Spinal cord (tissue), 10 donors: Measurements from ENCODE around the gene MZB1. TPM values are rescaled to one million over a fixed set of nuclear protein-coding genes. Genes with fewer than 3 reads are reported as not detected.
"Not testable (repeated sequence)": the region's sequence is repeated elsewhere in the genome, so short reads cannot be mapped to it uniquely, and the experiment has no call there.

ENCODE experiments used
- DNase-seq, 6 donors: peaks; one replicate each; pipeline versions ENCODE4 v3.0.0 to v3.0.0-alpha.2; 2013 to 2015; ENCODE audit warnings: low spot score in 6 of 6, low read depth in 4 of 6
- H3K27ac ChIP-seq: one replicate; pipeline ENCODE4 v1.5.1; 2013; ENCODE audit warnings: low read depth, low read length, control low read depth
- H3K27me3 ChIP-seq: one replicate; pipeline ENCODE4 v1.6.1; 2013; ENCODE audit warnings: low read length; ENCODE audit not compliant: control insufficient read depth, insufficient read depth
- H3K36me3 ChIP-seq: one replicate; pipeline ENCODE4 v1.6.1; 2013; ENCODE audit warnings: low read length; ENCODE audit not compliant: control insufficient read depth, insufficient read depth
- H3K4me1 ChIP-seq: one replicate; pipeline ENCODE4 v1.6.1; 2013; ENCODE audit warnings: low read length; ENCODE audit not compliant: control insufficient read depth, insufficient read depth
- H3K4me3 ChIP-seq: one replicate; pipeline ENCODE4 v1.5.1; 2013; ENCODE audit warnings: low read depth, low read length, control low read depth
- H3K9me3 ChIP-seq: one replicate; pipeline ENCODE4 v1.6.1; 2013; ENCODE audit warnings: low read length; ENCODE audit not compliant: control insufficient read depth, insufficient read depth
- WGBS: methylation state at CpG from one replicate; pipeline ENCODE4 v1.1.5; 2013; ENCODE audit warnings: missing lambda C conversion rate; ENCODE audit not compliant: insufficient coverage; 5-methylcytosine and 5-hydroxymethylcytosine counted together
- polyA plus RNA-seq, 2 donors: library from polyadenylated mRNA; unstranded; fragments of 120-200 nt; gene quantifications; one replicate each; pipeline ENCODE4 v1.2.1, GENCODE V29; 2013; ENCODE audit not compliant: insufficient read length in 2 of 2
- total RNA-seq, 2 donors: library from RNA; depleted of rRNA in 1 of 2; stranded (reverse); fragments of 120-200 nt in 1 of 2; fragments of >200 nt in 1 of 2; gene quantifications; one replicate each; pipeline versions ENCODE4 v1.2.3 to v1.2.4, GENCODE V29; 2013 to 2014
- donor health status: healthy.

The MZB1 gene
- total and polyA plus RNA-seq, 4 donors, result 0.17 to 0.60 (median 0.46) TPM

- Histone ChIP-seq H3K27ac (no peak overlapping the region), H3K4me3 (no peak overlapping the region), H3K9me3 (no peaks in the 10 kb centered on the region), H3K36me3 (peaks cover 38% of the 10 kb centered on the region), H3K27me3 (no peaks in the 10 kb centered on the region), H3K4me1 (no peaks in the 10 kb centered on the region)
- WGBS, result 100% methylated on average over 1 of the region's 2 CpGs
- no peak for DNase-seq
Observed at GRCh38 chr5:139363937-139364336, 25.8 kb downstream of the MZB1 start.

DNA sequence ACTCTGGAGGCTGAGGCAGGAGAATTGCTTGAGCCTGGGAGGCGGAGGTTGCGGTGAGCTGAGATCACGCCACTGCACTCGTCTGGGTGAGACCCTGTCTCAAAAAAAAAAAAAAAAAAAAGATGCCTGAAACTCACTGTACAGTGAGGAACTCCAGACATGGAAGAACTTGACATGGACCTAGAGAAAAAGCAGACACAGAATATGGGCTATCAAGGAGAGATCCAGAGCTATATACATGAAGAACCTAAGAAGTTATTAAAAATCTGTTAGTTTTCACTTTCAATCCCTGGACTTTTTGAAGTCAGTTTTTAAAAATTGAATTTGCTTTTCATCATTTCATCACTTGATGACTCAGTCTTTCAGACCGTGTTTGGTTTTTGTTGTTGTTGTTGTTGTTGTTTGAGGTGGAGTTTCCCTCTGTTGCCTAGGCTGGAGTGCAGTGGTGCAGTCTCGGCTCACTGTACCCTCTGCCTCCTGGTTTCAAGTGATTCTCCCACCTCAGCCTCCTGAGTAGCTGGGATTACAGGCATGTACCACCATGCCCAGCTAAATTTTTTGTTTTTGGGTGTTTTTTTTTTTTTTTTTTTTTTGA is 27.8 kb downstream of the MZB1 start:
- H3K9me3 ChIP-seq, result no peaks in the 10 kb centered on the region
- H3K27ac ChIP-seq, result no peak overlapping the region
- H3K4me3 ChIP-seq, result no peak overlapping the region
- no CpG with 5 or more reads among the region's 6 CpGs for WGBS
- no peak for DNase-seq
- H3K27me3 ChIP-seq, result no peaks in the 10 kb centered on the region
- no peaks in the 10 kb centered on the region for H3K4me1 ChIP-seq
- H3K36me3 ChIP-seq, result peaks cover 33% of the 10 kb centered on the region

- Histone ChIP-seq H3K27ac (no peak overlapping the region), H3K4me1 (no peaks in the 10 kb centered on the region), H3K4me3 (no peak overlapping the region), H3K36me3 (peaks cover 22% of the 10 kb centered on the region), H3K27me3 (no peaks in the 10 kb centered on the region), H3K9me3 (no peaks in the 10 kb centered on the region)
- DNase-seq, result no peak
- WGBS, result 100% methylated on average over 3 of the region's 4 CpGs
Observed at GRCh38 chr5:139360384-139360783, 29.3 kb downstream of the MZB1 start.

DNA sequence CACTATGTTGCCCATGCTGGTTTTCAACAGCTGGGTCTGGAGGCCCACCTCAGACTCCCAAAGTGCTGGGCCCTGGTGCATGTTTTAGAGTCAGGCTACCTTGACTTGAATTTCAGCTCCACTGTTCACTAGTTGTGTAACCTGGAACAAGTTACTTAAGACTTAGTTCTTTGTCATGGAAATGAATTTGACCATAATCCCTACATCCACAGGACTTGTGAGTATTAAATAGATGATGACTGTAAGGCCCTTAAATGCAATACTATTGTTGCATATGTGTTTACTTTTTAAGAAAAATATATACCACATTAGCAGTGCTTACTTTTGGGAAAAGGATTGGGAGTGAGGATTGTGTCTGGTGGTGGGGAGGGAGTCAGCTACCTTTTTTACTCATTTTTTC is 31.6 kb downstream of the MZB1 start:
- no peaks in the 10 kb centered on the region for H3K4me1 ChIP-seq
- no peak for DNase-seq
- no peaks in the 10 kb centered on the region for H3K9me3 ChIP-seq
- no peak overlapping the region for H3K27ac ChIP-seq
- H3K4me3 ChIP-seq, result no peak overlapping the region
- no peaks in the 10 kb centered on the region for H3K27me3 ChIP-seq
- peaks cover 15% of the 10 kb centered on the region for H3K36me3 ChIP-seq

GRCh38 chr5:139355900-139356299 is 33.8 kb downstream of the MZB1 start:
- H3K27me3 ChIP-seq, H3K27ac ChIP-seq, DNase-seq, H3K4me3 ChIP-seq, H3K9me3 ChIP-seq, H3K4me1 ChIP-seq: not testable (repeated sequence)
- 94% methylated on average over 7 of the region's 8 CpGs for WGBS
- H3K36me3 ChIP-seq, result peaks cover 15% of the 10 kb centered on the region

DNA sequence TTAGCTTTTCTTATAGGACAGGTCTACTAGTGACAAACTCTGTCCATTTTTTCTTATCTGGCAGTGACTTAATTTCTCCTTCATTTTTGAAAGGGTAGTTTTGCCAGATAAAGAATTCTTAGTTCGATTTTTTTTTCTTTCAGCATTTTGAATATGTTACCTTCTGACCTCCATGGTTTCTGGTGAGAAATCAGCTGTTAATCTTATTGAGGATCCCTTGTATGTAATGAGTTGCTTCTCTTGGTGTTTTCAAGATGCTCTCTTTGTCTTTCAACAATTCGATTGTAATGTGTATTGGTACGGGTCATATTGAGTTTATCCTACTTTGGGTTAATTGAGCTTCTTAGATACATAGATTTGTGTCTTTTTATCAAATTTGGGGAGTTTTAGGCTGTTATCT is 35.5 kb downstream of the MZB1 start:
- Histone ChIP-seq H3K27ac (no peak overlapping the region), H3K4me1 (no peaks in the 10 kb centered on the region), H3K27me3 (no peaks in the 10 kb centered on the region), H3K9me3 (no peaks in the 10 kb centered on the region), H3K36me3 (peaks cover 10% of the 10 kb centered on the region), H3K4me3 (no peak overlapping the region)
- no CpG with 5 or more reads among the region's 3 CpGs for WGBS
- no peak for DNase-seq

DNA sequence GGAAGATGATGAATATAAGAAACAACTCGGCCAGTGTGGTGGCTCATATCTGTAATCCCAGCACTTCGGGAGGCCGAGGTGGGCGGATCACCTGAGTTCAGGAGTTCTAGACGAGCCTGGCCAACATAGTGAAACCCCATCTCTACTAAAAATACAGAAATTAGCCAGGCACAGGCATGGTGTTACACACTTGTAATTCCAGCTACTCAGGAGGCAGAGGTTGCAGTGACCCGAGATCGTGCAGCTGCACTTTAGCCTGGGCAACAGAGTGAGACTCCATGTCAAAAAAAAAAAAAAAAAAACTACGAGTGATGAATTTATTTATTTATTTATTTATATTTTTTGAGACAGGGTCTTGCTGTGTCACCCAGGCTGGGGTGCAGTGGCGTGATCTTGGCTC is 41.9 kb downstream of the MZB1 start:
- not testable (repeated sequence) for H3K9me3 ChIP-seq, H3K27ac ChIP-seq, H3K4me1 ChIP-seq, DNase-seq, H3K27me3 ChIP-seq, H3K4me3 ChIP-seq
- peaks cover 13% of the 10 kb centered on the region for H3K36me3 ChIP-seq
- WGBS, result 93% methylated on average over 4 of the region's 9 CpGs

- 95% methylated on average over 5 of the region's 8 CpGs for WGBS
- not testable (repeated sequence) for H3K27me3 ChIP-seq, H3K27ac ChIP-seq, H3K4me3 ChIP-seq, H3K9me3 ChIP-seq, DNase-seq, H3K4me1 ChIP-seq
- peaks cover 13% of the 10 kb centered on the region for H3K36me3 ChIP-seq
Observed at GRCh38 chr5:139345442-139345841, 44.3 kb downstream of the MZB1 start.

DNA sequence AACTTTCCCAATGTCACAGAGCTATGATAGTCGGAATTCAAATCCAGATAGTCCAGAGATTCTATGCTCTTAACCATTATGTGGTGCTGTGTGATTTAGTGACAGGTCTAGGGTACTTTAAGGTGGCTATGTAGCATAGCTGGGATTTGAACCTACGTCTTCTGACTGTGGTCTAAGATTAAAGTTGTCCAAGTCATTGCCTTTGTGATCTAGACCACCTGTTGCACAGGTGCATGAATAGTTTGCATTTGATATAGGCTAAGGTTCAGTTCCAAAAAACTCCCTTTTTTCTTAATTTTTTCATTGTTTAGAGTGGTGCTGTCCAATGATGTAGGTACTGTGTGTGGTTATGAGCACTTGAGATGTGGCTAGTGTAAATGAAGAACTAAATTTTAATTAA is 45.5 kb downstream of the MZB1 start:
- Histone ChIP-seq H3K4me3 (no peak overlapping the region), H3K9me3 (no peaks in the 10 kb centered on the region)
- WGBS, result no CpG with 5 or more reads among the region's 2 CpGs

DNA sequence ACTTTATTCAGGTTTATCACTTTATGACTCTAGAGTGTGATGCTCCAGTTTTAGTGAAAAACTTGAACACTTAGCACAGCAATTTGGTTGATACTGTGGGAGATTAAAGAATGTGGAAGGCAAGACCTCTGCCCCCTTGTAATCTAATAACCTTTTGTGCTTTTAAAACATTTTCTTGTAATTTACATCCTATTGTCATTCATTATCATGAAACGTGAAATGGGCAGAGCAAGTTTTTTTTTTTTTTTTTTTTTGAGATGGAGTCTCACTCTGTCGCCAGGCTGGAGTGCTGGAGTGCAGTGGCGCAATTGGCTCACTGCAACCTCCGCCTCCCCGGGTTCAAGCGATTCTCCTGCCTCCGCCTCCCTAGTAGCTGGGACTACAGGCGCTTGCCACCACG is 46.2 kb downstream of the MZB1 start:
- no peak overlapping the region for H3K4me3 ChIP-seq

More for the DNA sequence above, 45.5 kb downstream of the MZB1 start:
- H3K27ac ChIP-seq, result no peak overlapping the region
- peaks cover 7% of the 10 kb centered on the region for H3K4me1 ChIP-seq
- H3K36me3 ChIP-seq, result peaks cover 13% of the 10 kb centered on the region
- no peaks in the 10 kb centered on the region for H3K27me3 ChIP-seq
- no peak for DNase-seq

More for the DNA sequence above, 46.2 kb downstream of the MZB1 start:
- no peak for DNase-seq
- WGBS, result 95% methylated on average over 6 of the region's 9 CpGs
- H3K4me1 ChIP-seq, result peaks cover 7% of the 10 kb centered on the region
- H3K27ac ChIP-seq, result no peak overlapping the region
- no peaks in the 10 kb centered on the region for H3K27me3 ChIP-seq
- no peaks in the 10 kb centered on the region for H3K9me3 ChIP-seq
- peaks cover 13% of the 10 kb centered on the region for H3K36me3 ChIP-seq
